ENCODE results near the gene PRM1. TPM values are rescaled to one million over a fixed set of nuclear protein-coding genes. Genes with fewer than 3 reads are reported as not detected.

The PRM1 gene
- total RNA-seq, 1 donor from 2014 or later, result not detected

DNA sequence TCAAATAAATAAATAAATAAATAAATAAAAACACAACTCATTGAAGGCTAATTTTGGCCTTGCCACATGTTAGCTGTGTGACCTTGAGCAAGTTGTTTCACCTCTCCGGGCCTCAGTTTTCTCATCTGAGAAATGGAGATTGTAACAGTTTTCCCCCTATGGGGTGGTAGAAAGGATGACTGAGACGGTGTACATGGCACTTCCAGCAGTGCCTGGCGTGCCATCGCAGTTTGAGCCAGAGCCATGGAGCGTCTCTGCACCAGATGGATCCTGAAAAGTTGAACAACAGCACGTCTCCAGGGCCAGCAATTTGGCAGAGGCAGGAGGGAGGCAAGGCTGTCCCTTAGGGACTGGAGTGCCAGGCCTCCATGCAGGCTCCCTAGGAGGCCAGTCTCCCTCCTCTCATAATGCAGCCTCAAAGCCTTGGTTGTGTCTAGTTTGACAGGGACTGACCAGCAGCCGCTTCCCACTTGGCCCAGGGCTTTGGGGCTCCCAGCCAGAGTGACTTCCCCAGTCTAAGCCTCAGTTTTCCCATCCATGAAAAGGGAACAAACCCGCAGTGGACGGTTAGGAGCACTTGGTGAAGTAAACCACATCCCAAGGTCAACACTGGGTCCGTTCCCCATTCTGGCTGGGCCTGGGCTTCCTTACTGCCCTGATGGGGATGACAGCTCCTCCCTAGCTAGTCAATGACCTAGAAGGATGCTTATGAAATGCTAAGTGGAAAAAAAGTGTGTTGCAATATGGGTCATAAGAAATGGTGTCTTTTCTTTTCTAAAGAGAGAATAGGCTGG is 44.5 kb downstream of the PRM1 start:
- DNase-seq, result no peak

DNA sequence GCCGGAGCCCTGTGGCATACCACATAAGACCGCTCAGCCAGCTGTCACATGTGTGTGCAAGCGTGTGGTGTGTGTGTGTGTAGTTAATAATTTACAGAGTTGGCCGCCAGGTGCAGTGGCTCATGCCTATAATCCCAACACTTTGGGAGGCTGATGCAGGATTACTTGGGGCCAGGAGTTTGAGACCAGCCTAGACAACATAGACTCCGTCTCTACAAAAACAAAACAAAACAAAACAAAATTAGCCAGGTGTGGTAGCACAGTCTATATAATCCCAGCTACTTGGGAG is 45.5 kb downstream of the PRM1 start:
- DNase-seq, result no peak

DNA sequence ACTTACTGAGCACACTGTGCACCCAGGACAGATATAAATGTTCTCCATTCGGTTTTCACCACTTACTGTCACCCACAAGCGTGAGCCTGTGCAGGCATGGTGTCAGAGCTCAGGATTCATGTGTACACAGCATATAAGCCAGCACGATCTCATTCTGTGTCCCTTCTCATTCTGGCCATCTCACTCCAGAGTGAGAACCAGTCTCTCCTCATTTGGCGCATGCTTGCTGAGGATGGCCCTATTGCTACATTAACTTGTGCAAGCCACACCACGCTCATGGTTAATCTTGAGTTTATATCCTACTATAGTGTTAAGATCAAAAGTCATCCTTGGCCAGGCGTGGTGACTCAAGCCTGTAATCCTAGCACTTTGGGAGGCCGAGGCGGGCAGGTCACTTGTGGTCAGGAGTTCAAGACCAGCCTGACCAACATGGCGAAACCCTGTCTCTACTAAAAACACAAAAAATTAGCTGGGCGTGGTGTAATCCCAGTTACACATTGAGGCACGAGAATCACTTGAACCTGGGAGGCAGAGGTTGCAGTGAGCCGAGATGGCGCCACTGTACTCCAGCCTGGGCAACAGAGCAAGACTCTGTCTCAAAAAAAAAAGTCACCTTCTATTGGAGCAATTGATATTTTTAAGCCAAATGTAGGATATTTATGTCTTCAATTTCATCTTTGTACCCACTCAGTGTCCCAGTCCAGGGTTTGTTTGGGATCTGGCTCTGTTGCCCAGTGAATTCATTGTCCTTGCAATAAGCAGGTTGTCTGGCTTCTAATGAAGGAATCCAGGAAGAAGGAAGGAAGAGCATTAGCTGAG is 46.0 kb downstream of the PRM1 start:
- no peak for DNase-seq

DNA sequence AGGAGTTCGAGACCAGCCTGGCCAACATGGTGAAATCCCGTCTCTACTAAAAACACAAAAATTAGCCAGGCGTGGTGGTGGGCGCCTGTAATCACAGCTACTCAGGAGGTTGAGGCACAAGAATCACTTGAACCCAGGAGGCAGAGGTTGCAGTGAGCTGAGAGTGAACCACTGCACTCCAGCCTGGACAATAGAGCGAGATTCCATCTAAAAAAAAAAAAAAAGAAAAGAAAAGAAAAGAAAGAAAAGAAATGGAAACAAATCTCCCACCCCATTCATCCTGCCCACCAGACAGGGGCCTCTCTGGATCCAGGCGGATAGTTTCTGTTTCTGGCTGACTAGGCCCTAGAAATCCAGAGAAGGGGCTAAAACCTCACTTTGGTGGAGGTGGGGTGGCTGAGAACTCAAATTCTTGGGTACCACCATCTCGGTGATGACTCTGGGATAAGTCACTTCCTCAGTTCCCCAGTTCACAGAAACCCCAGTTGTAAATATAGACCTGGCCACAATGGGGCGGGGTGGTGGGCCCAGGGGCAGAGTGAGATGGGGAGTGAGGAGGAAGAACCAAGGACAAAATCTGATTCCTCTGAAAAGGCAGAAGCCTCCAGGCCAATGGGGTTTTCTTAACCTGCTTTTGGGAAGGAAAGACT is 47.3 kb downstream of the PRM1 start:
- DNase-seq, result no peak

DNA sequence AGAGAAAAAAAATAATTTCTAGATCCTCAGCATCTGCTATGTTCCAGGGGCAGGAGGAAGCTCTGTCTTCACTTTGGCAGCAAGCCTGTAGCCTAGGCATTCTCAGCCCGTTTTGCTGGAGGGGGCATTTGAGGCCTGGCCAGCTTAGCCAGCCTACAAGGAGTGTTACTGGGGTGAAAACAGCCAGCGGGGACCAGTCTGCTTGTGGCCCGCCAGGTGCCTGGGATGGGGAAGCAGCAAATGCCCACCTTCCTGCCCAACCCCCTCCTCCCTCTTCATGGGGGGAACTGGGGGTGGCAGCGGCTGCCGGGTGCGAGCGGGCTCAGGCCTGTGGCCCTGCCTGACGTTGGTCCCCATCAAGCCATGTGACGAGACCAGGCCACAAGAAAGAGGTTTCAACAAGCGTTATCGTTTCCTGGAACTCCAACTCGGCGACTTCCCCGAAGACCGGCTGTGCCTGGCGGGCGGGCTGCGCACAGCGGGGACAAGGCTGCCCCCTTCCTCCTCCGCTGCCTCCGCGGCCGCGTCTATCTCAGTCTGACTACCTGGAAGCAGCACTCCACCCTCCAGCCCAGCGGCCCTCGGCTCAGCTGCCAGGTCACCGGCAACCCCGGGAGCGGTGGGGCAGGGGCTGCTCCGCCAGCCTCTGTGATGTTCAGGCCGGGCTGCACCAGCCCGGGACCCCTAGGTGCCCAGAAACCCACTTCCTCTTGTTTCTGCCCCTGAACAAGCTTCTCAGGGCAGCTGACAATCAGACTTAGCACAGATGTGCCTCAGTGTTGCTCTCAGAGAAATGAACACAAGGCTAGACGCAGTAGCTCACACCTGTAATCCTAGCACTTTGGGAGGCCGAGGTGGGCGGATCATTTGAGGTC is 48.0 kb downstream of the PRM1 start:
- no peak for DNase-seq

DNA sequence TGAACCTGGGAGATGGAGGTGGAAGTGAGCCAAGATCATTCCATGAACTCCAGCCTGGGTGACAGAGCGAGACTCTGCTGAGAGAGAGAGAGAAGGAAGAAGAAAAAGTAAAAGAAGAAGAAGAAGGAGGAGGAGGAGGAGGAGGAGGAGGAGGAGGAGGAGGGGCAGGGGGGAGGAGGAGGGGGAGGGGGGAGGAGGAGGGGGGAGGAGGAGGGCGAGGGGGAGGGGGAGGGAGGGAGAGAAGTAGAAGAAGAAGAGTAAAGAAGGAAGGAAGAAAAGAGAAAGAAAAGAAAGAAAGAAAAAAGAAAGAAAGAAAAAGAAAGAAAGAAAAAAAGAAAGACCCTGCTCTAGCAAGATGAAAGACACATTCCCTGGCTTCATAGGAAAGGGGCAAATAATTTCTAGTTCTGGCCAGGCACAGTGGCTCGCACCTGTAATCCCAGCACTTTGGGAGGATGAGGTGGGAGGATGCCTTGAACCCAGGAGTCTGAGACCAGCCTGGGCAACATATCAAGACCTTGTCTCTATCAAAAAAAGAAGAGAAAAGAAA is 48.8 kb downstream of the PRM1 start:
- DNase-seq, result no peak

DNA sequence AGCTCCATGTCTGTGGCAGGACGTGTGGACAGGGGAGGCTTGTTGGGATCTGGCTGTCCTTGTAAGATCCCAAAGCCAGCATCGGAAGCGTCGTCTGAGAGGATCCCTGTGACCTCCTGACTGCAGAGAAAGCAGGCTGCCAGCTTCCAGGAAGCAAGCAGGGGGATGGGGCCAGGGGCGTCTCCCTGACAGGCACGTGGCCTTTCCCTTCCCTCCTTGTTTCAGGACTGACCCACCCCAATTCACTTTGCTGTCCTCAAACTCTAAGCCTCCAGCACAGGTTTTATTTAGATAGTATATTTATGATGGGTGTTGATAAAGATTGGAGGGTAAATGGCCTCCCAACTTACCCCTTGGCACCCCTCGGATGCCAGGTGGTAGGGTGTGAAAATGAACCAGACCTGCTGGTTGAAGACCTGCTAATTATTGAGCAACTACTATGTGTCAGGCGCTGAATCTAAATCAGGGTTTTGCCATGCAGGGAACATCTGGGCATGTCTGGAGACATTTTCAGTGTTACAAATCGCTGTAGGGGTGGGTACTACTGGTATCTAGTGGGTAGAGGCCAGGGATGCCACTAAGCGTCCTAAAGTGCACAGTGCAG is 49.7 kb downstream of the PRM1 start:
- no peak for DNase-seq

Small RNAs within 50 kb of the gene (small RNA-seq; reads per million reads assigned to genes)
- gene MIR548H2 (ENCODE audit: low replicate concordance) (not detected), gene RF00019 (ENCODE audit: low replicate concordance) (not detected), gene RF00554 (ENCODE audit: low replicate concordance) (not detected)

Other genes with a start within 250 kb of the PRM1 start
- 7.2 TPM for gene SOCS1, start 25.1 kb downstream of the PRM1 start, total RNA-seq
- not detected for gene TNP2, start 12.0 kb downstream of the PRM1 start, total RNA-seq
- gene PRM3, start 7.7 kb downstream of the PRM1 start, total RNA-seq, result not detected
- gene PRM2, start 4.8 kb downstream of the PRM1 start, total RNA-seq, result not detected
- 8.7 TPM for gene RMI2, start 64.1 kb upstream of the PRM1 start, total RNA-seq